Stimulated activated CD4-positive, alpha-beta T cell treated with anti-CD3 and anti-CD28 coated beads, TNF-alpha, amount 100 ng/mL, for 1 hour (primary cell): Measurements from ENCODE around the gene RBM47.
"Not testable (repeated sequence)": the region's sequence is repeated elsewhere in the genome, so short reads cannot be mapped to it uniquely, and the experiment has no call there.

Source experiments
- DNase-seq, 3 donors: peaks; one replicate each; pipeline ENCODE4 v3.0.0-alpha.2; 2020; ENCODE audit warnings: low read depth in 3 of 3, low spot score in 1 of 3

The RBM47 gene

GRCh38 chr4:40564815-40565483, 64.7 kb downstream of the RBM47 start:
- no peak for DNase-seq

DNA sequence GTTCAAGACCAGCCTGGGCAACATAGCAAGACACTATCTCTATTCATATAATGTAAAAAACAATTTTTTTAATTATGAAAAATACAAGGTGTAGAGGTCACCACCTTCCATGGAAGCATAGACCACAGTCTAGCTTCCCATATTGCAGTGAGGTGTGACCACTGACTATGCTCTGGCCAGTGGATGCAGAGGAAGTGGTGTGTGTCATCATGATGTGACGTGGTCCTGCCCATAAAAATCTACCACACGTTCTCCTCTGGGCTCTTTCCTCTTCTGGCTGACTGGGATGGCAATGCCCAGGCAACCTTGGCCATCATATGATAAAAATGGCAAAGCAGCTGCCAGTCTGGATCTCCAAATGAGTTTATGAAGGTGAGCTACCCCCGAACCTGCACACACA, 65.7 kb downstream of the RBM47 start:
- DNase-seq, result no peak

DNA sequence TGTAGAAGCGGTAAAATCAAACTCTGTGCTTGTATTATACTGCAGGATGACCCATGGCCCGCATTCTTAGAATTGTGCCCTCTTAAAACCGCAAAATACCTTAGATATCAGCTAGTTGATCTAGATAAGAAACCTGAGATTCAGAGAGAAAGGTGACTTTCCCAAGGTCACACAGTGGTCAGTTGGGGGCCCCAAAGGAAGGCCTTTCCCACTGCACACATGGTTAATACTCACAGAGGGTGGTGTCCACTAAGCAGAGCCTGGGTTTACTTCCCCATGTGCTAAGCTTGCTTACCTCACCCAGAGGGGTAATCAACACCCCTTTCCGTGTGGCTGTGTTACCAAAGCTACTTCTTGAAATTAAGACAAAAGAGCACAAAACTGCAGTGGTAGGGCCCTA, 66.3 kb downstream of the RBM47 start:
- no peak for DNase-seq

DNA sequence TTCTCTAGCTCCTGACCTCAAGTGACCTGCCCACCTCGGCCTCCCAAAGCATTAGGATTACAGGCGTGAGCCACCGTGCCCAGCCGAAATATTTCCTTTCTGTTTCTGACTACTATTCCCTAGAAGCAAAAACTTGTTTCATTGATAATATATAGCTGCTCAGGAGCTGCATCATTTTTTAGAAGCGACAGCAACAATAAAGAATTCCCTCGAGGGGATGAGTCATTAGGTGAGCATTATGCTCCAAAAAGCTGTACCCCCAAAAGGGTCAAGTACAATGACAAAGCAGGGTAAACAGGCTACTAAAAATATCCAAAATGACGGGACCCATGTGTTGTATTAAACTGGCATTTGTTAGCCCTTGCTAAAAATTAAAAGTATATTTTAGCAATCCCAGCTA, 67.0 kb downstream of the RBM47 start:
- DNase-seq, result no peak

- no peak for DNase-seq
Measured at GRCh38 chr4:40562208-40562607, 67.5 kb downstream of the RBM47 start.

GRCh38 chr4:40561543-40562177, 68.0 kb downstream of the RBM47 start:
- not testable (repeated sequence) for DNase-seq

- no peak for DNase-seq
Measured at GRCh38 chr4:40559585-40560465, 69.8 kb downstream of the RBM47 start.

DNA sequence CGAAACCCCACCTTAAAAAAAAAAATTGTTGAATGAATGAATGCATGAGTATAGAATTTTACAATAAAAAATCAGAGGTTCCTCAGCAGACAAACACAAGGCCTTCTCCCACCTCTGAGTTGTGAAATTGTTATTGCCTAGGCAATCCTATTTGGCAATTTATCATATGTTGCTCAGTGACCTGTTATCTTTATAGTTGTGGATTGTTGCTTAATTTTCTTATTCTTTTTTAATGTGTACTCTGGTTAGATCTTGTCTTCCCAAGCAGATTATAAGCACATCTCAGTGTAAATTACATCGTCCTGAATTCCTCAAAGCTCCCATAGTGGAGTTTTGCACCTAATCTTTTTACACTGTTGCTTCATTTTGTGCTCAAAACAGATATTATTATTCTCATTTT, 71.9 kb downstream of the RBM47 start:
- no peak for DNase-seq

DNA sequence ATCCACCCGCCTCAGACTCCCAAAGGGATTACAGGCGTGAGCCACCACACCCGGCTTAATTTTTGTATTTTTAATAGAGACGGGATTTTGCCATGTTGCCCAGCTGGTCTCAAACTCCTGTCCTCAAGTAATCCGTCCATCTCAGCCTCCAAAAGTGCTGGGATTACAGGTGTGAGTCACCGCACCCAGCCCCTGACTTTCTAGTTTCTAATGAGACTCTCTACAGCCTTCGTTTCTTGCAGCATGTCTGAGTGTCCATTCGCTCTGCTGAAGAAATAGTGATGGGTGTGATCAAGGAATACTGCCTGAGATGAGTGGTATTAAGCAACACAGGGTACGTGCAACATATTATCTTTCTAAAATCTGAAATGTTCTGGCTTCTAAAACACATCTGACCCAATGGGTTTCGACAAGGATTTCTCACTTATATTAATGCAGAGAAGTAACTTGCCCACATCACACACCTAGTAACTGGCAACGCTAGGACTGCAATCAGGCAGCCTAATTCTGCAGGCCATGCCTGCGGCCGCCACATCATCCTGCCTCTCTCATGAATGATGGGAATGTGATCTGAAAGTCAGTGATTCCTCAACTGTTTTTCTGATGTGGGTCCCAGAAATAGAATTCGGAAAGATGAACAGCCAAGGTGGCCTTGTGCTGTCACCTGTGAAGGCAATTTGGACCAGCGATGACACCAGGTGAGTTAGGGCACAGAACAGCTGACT, 74.3 kb downstream of the RBM47 start:
- DNase-seq, result no peak

GRCh38 chr4:40554641-40555040, 75.0 kb downstream of the RBM47 start:
- DNase-seq, result not testable (repeated sequence)

DNA sequence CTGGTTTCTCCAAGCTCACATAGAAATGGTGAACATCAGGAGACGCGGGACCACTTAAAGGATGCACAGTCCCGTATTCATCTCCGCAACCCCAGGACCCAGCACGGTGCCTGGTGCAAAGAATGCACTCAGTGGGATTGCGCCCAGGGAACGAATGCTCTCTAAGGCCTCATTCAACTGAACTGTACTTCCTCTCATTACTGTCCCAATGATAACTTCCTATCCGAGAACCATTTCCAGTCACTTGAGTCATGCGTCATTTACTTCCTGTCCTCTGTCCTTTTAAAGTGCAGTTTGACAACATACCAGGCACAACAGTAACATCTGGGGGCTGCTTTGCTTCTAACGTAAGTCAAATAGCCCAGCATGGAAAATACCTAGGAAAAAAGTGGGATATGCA, 75.7 kb downstream of the RBM47 start:
- no peak for DNase-seq

GRCh38 chr4:40552536-40552935, 77.1 kb downstream of the RBM47 start:
- DNase-seq, result no peak

GRCh38 chr4:40551568-40552136, 78.0 kb downstream of the RBM47 start:
- DNase-seq, result not testable (repeated sequence)

DNA sequence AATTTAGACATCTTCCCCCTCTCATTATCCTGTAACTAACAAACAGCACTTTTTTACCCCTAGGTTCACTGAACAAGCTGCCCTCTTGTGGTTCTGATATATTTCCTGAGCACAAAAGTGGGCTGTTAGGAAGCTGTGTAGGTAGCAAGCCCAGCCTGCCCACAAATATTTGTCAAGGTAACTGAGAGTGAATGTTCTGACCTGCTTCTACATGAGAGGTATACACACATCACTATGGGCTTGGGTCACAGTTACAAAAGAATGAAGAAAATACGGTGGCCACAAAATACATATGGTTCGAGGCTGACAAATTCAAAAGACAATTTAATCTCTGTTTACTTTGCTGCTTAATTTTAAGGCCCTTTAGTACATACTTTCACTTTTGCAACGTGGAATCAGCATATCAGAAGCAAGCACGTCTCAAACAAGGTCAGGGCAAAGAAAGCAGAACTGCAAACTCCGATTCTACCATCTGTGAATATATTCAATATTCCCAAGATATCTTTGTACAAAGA, 78.7 kb downstream of the RBM47 start:
- no peak for DNase-seq

GRCh38 chr4:40550196-40550595, 79.5 kb downstream of the RBM47 start:
- DNase-seq, result no peak

DNA sequence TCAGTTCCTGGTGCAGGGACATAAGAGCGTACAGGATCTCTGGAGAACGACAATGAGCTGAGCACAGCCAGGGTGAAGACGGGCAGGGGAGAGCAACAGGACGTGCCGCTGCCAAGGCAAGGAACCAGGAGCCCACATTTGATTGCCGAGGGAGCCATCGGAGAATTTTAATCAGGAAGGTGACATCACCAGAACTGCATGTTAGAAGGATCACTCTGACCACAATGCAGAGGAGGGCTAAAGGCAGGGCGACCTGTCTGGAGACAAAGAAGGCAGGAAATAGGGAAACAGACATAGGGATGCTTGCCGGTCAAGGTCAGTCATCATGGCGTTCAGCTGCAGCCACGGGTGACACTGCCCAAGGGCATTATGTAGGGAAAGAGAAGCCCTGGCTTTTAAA, 81.4 kb downstream of the RBM47 start:
- DNase-seq, result no peak

DNA sequence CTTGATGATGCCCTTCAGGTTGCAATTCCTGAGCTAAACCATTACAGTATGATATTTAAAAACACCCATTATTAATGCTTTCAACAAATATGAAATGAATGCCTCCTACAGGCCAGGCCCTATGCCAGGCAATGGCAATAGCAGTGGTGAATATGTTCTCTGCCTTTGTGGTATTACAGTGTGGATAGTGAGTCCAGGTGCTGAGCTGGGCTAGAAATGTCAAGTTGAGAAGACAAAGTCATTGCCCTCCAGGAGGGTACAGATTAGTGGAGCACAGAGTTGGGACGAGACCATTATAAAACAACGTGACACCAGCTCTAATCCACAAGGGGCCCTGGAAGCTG, 81.9 kb downstream of the RBM47 start:
- no peak for DNase-seq

DNA sequence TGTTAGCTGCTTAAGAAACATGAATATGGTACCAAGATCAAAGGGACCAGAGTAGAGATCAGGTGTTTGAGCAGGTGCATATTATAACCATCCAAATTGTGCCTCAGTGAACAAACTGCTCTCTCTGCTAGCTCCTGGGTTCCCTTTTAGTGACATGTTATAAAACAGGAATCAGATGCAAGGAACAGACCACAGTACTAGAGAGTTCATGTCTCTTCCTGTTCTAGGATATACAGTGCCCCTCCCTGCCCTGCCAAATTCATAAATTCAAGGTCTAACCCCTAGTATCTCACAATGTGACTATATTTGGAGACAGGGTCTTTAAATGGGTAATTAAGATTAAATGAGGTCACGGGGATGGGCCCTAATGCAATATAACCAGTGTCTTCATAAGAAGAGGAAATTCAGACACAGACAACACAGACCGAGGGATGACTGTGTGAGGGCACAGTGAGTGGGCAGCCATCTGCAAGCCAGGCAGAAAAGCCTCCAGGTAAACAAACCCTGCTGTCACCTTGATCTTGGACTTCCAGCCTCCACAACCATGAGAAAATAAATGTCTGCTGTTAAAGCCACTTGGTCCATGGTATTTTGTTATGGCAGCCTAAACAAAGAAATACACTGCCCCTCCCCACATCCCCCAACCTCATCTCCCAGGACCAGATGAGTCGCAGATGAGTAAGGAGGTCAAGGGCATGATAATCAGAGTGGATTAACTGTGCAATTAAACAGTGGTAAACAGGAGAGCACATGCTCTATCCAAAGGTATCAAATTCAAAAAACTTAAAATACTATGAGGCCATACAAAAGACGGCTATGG, 82.5 kb downstream of the RBM47 start:
- no peak for DNase-seq

- DNase-seq, result no peak
Measured at GRCh38 chr4:40546506-40546905, 83.2 kb downstream of the RBM47 start.

DNA sequence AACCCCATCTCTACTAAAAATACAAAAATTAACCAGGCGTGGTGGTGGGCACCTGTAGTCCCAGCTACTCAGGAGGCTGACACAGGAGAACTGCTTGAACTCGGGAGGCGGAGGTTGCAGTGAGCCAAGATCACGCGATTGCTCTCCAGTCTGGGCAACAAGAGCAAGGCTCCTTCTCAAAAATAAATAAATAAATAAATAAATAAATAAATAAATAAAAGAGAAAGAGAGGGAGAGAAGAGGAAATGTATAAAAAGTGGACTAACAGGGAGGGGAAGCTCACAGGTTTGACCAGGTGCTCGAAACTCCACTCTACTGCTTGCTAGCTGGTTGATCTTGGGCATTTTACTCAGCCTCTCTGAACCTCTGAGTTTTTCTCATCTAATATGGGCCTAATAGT, 84.2 kb downstream of the RBM47 start:
- DNase-seq, result not testable (repeated sequence)
